Rectal smooth muscle tissue (tissue), 1 donor: ENCODE results near the gene NNMT.

Experiments
- H3K27ac ChIP-seq: one replicate; pipeline ENCODE4 v1.7.0; 2013; ENCODE audit warnings: low read depth, low read length, inconsistent platforms
- H3K27me3 ChIP-seq: one replicate; pipeline ENCODE4 v1.7.0; 2013; ENCODE audit warnings: low read length; ENCODE audit not compliant: control insufficient read depth, insufficient read depth
- H3K36me3 ChIP-seq: one replicate; pipeline ENCODE4 v1.7.0; 2013; ENCODE audit warnings: low read length; ENCODE audit not compliant: control insufficient read depth, insufficient read depth
- H3K4me1 ChIP-seq: one replicate; pipeline ENCODE4 v1.7.0; 2013; ENCODE audit warnings: low read length; ENCODE audit not compliant: control insufficient read depth, insufficient read depth
- H3K4me3 ChIP-seq: one replicate; pipeline ENCODE4 v1.7.0; 2013; ENCODE audit warnings: low read length
- H3K9ac ChIP-seq: one replicate; pipeline ENCODE4 v1.7.0; 2013; ENCODE audit warnings: low read length

NNMT gene

DNA sequence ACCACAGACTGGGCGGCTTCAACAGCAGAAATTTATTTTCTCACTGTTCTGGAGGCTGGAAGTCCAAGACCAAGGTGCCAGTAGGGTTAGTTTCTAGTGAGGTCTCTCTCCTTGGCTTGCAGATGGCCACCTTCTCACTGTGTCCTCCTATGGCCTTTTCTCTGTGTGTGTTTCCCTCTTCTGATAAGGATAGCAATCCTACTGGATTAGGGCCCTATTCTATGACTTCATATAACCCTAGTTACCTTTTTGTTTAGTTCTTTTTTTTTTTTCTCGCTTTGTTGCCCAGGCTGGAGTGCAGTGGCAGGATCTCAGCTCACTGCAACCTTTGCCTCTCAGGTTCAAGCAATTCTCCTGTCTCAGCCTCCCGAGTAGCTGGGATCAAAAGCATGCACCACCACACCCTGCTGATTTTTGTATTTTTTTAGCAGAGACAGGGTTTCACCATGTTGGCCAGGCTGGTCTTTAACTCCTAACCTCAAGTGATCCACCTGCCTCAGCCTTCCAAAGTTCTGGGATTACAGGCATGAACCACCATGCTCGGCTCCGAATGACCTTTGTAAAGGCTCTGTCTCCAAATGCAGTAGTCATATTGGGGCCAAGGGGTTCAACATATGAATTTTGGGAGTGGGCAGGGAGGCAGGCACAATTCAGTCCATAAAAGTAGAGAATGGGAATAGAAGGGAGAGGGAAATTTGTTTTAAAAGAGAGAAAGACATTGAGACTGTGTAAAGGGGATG is 25.5 kb upstream of the NNMT start:
- no peak overlapping the region for H3K4me3 ChIP-seq
- no peaks in the 10 kb centered on the region for H3K36me3 ChIP-seq
- no peaks in the 10 kb centered on the region for H3K4me1 ChIP-seq
- H3K27ac ChIP-seq: no peak overlapping the region
- H3K27me3 ChIP-seq: no peaks in the 10 kb centered on the region
- no peak overlapping the region for H3K9ac ChIP-seq

DNA sequence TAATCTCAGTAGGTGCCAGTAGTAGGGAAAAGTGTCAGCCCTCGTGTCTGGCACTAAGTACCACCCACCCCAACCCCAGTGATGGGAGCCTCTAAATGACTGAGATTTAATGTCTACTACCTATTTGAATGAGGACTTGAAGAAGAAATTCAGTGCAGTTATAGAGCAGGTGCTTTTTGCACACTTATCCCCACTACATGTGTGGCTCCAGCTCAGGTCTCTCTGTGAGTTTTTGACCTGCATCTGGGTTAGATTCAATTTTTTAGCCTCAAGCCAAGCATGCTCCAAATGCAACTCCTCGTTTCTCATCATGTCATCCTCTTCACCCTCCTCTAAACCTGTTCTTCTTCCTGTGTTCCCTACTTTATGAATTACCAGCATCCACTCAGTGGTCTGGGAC is 24.9 kb upstream of the NNMT start:
- Histone ChIP-seq H3K36me3 (no peaks in the 10 kb centered on the region), H3K27ac (no peak overlapping the region), H3K27me3 (no peaks in the 10 kb centered on the region), H3K4me3 (no peak overlapping the region), H3K9ac (no peak overlapping the region), H3K4me1 (no peaks in the 10 kb centered on the region)

DNA sequence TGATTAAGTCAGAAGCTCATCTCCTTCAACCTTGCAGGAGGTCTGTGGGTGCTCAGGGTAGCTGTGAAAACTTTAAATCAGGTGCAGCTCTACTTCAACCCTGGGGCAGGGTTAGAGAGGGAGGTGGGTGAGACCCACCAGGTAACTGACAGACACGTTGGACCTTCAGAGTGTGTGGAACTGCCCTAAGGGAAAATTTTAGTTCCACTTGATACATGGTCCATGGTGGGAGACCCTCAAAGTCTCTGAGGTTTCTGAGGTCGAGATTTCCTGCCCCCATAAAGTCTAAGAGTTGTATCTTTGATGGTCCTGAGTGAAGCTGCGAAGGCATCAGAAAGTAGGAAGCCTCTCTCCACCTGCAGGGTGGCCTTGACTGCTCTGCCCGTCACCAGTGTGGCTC is 23.9 kb upstream of the NNMT start:
- Histone ChIP-seq H3K4me1 (no peaks in the 10 kb centered on the region), H3K27me3 (no peaks in the 10 kb centered on the region), H3K36me3 (no peaks in the 10 kb centered on the region), H3K27ac (no peak overlapping the region), H3K4me3 (no peak overlapping the region), H3K9ac (no peak overlapping the region)

DNA sequence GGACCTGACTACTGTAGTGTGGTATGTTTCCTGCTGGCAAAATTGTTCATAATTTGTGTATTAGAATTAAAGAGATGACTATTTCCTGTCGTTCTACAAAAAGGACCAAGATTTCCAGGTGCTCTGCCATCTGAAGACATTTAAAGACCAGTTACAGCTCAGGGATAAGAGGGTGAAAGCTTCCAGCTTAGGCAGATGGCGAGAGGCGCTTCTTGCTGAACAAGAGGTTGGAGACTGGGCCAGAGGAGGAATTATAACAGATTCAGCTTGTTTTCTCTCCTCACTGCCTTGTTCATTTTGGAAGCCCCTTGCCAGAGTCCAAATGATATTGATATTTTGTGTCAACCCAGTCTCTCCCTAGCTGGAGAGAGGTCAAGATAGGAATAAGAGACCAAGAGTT is 23.1 kb upstream of the NNMT start:
- H3K36me3 ChIP-seq: no peaks in the 10 kb centered on the region
- no peaks in the 10 kb centered on the region for H3K27me3 ChIP-seq
- H3K4me1 ChIP-seq: no peaks in the 10 kb centered on the region
- no peak overlapping the region for H3K4me3 ChIP-seq
- no peak overlapping the region for H3K9ac ChIP-seq
- no peak overlapping the region for H3K27ac ChIP-seq

DNA sequence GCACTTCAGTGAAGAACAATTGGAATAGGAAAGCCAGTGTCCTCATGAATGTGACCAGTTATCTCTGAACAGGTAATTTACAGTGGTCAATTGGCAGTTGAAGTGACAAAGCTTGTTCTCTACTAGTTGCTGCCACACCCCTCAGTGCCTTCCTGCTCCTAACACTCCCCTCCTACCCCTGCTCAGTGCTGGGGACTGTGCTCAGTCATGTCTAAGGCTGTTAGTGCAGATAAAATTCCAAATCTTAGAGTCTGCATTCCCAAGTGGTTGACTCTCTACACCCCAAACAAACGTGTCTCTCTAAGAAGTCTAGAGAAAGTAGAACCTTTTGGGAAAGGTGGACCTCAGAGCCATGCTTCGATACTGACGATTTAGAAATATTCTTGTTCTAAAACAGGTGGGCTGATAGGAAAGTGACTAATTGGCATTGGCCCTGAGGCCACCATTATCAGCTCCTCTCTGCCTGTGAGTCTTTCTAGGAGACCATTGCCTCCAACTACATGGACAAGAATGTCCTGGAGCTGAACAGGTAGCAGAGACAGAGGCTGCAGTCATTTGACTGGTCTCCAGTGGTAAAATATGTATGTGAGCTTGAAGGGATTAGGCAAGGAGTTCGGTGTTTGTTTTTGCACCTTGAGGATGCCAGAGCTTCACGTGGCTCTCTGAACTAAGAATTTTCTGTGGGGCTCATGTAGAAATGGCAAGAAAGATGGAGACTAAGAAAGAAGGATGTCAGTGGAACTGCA is 22.1 kb upstream of the NNMT start:
- H3K36me3 ChIP-seq: no peaks in the 10 kb centered on the region
- H3K4me1 ChIP-seq: no peaks in the 10 kb centered on the region
- no peak overlapping the region for H3K9ac ChIP-seq
- H3K27me3 ChIP-seq: no peaks in the 10 kb centered on the region
- H3K4me3 ChIP-seq: no peak overlapping the region
- H3K27ac ChIP-seq: no peak overlapping the region

DNA sequence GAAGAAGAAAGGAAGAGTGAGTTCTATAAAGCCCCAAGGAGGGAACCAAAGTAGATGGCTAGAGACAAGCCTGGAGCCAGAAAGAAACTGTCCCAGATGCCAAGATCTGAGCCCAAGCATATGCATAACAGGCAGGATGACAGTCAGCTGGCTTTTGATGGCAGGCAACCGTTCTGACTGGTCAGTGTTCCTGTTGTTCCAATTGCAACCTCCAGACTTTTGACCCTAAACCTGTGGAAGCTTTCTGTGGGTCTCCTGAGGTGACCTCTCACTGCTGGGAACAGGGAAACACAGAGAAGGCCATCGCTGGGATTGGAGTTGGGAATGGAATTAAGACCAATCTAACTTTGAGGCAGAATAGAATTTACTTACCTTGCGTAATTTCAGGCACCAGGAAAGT is 21.6 kb upstream of the NNMT start:
- Histone ChIP-seq H3K27ac (peak overlapping the region; percentile 38), H3K4me3 (no peak overlapping the region), H3K27me3 (no peaks in the 10 kb centered on the region), H3K4me1 (no peaks in the 10 kb centered on the region), H3K9ac (no peak overlapping the region), H3K36me3 (no peaks in the 10 kb centered on the region)

DNA sequence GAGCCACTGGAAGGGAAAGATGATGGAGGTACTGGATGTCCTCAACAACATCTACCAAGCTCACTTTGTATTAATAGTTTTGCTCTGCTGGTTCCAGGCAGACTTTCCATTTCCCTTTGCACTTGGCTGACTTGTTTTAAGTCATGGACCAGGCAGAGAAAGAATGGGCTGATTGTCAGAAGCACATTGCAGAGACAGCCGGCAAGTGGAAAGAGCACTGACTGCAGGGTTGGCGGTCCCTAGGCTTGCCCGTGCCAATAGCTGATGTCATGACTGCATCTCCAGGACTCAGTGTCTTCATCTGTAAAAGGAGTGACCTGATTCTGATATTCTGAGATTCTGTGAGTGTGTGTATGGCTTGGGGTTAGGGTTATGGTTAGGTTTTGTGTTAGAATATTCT is 20.9 kb upstream of the NNMT start:
- no peaks in the 10 kb centered on the region for H3K36me3 ChIP-seq
- no peaks in the 10 kb centered on the region for H3K4me1 ChIP-seq
- H3K9ac ChIP-seq: no peak overlapping the region
- H3K27me3 ChIP-seq: no peaks in the 10 kb centered on the region
- peak overlapping the region; percentile 38 for H3K27ac ChIP-seq
- H3K4me3 ChIP-seq: no peak overlapping the region

DNA sequence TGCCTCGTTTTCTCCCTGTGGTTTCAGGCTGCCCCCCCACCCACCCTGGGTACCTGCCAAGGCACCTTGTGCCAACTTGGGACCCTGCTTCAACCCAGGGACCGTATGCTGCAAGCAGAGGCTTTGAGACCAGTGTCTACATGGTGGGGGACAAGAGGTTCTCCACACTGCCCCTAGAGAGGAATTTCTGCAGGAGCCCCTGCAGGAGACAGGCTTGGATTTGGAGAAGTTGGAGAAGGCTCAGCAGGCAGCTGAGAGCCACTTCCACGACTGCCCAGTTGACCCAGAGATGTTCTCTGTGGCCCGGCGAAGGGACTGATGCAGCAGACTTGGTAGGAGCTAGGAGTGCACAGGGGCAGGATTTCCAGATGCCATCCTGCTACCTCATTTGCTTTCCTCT is 20.1 kb upstream of the NNMT start:
- H3K4me1 ChIP-seq: no peaks in the 10 kb centered on the region
- no peaks in the 10 kb centered on the region for H3K27me3 ChIP-seq
- H3K27ac ChIP-seq: no peak overlapping the region
- H3K9ac ChIP-seq: no peak overlapping the region
- H3K4me3 ChIP-seq: no peak overlapping the region
- H3K36me3 ChIP-seq: no peaks in the 10 kb centered on the region

DNA sequence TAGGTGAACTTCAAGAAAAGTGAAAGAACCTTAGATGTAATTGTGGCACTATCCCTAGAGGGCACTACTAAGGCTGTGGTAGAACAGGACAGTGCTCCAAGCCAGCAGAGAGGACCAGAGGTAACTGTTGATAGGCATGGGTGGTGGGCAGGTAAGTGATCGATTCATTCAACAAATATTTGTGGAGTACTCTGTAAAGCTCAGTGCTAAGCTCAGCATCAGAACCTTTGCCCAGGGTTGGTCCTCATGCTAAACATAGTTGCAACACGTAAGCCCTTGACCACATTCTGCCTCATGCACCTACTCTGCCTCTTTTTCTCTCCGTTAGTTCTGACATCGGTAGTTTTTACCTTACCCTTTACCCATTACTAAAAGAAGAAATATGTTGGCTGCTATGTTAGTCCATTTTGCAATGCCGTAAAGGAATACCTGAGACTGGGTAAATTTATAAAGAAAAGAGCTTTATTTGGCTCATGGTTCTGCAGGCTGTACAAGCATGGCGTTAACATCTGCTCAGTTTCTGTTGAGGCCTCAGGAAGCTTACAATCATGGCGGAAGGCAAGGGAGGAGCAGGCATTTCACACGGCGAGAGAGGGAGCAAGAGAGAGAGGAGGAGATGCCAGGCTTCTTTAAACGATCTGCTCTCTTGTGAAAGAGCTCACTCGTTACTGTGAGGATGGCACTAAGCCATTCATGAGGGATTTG is 18.4 kb upstream of the NNMT start:
- H3K4me3 ChIP-seq: no peak overlapping the region
- H3K4me1 ChIP-seq: no peaks in the 10 kb centered on the region
- no peaks in the 10 kb centered on the region for H3K36me3 ChIP-seq
- H3K27ac ChIP-seq: no peak overlapping the region
- H3K27me3 ChIP-seq: no peaks in the 10 kb centered on the region
- no peak overlapping the region for H3K9ac ChIP-seq

DNA sequence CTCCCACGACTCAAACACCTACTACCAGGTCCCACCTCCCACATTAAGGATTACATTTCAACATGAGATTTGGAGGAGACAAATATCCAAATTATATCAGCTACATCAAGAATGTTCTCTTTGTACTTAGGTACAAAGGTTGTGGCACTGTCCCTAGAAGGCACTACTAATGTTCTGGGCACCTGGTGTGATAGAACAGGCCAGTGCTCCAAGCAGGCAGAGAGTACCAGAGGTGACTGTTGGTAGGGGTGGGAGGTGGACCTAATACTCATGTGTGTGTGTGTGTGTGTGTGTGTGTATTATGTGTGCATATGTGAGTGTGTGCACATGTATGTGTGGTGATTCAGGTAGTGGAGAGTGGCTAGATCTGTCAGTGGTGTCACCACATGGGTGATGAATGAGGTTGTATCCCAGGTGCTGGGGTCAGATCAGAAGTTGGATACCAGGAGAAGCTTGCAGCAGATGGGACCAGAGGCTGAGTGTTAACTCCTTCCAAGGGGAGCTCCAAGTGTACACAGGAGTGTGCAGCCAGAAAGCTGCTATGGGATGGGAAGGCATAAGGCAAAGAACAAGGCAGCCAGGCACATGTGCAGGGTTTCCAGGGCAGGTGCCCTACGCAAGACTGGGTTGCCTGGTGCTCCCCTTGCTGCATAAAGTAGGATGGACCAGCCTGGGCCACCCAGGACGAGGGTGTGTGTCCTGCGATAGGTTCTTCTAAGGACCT is 17.7 kb upstream of the NNMT start:
- Histone ChIP-seq H3K9ac (no peak overlapping the region), H3K27me3 (no peaks in the 10 kb centered on the region), H3K36me3 (no peaks in the 10 kb centered on the region), H3K4me1 (no peaks in the 10 kb centered on the region), H3K27ac (no peak overlapping the region), H3K4me3 (no peak overlapping the region)

DNA sequence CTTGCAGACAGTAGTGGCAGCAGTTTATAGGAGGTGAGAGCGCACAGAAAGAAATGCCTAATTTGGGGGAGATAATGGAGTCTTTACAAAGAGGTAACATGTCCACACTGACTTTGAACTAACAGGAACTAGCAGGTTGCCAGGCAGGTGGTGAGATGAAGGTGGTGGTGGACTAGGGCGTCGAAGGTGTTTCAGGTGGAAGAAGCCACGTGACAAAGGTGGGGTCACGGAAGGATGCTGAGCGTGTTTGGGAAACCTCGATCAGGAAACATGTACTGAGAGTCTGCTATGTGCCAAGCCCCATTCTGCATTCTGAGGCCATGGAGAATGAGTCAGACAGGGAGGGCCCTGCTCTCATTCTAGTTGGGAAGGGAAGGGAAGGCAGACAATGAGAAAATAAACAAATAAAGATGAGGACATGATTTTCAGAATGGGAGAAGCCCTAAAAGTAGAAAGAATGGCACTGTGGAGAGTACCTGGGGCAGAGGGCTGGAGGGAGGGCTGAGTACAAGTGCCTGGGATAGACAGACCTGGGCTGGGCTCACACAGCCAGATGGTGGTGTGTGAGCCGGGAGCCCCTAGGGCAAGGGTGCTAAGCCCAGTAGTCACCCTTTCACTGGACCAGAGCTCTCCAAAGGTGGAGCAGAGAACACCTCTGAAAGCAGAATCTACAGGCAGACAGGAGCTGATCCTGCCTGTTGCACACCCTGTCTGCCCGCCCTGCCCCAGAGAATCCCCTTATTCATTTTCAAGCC is 16.2 kb upstream of the NNMT start:
- H3K27me3 ChIP-seq: no peaks in the 10 kb centered on the region
- no peak overlapping the region for H3K4me3 ChIP-seq
- no peaks in the 10 kb centered on the region for H3K4me1 ChIP-seq
- no peak overlapping the region for H3K27ac ChIP-seq
- no peak overlapping the region for H3K9ac ChIP-seq
- no peaks in the 10 kb centered on the region for H3K36me3 ChIP-seq

DNA sequence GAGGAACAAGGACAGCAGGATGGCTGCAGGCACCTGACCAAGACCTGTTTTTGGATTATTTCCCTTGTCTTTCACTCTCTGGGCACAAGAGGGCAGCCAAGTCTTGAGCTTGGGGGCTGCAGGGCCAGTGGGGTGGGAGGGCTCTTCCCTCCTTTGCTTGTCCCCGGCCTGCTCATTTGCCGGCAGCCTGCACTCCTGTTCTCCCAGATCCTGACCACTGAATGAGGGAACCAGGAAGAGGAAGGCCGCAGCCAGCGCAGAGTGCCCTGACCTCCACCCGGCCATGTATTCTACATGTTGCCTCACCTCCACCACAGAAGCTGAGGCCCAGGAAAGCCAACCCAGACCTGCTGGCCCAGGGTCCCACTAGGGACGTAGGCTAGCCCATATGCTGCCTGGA is 15.5 kb upstream of the NNMT start:
- H3K27me3 ChIP-seq: no peaks in the 10 kb centered on the region
- H3K27ac ChIP-seq: no peak overlapping the region
- no peaks in the 10 kb centered on the region for H3K4me1 ChIP-seq
- H3K4me3 ChIP-seq: no peak overlapping the region
- H3K36me3 ChIP-seq: no peaks in the 10 kb centered on the region
- H3K9ac ChIP-seq: no peak overlapping the region
